Measurements from ENCODE around the gene UBALD2. TPM values are rescaled to one million over a fixed set of nuclear protein-coding genes. Genes with fewer than 3 reads are reported as not detected.

UBALD2 gene
- total and polyA plus RNA-seq, 2 of the 13 experiments (the other 11 are each of a cell fraction or from before 2014, with no cell fraction given): 3.3 to 89.7 TPM

DNA sequence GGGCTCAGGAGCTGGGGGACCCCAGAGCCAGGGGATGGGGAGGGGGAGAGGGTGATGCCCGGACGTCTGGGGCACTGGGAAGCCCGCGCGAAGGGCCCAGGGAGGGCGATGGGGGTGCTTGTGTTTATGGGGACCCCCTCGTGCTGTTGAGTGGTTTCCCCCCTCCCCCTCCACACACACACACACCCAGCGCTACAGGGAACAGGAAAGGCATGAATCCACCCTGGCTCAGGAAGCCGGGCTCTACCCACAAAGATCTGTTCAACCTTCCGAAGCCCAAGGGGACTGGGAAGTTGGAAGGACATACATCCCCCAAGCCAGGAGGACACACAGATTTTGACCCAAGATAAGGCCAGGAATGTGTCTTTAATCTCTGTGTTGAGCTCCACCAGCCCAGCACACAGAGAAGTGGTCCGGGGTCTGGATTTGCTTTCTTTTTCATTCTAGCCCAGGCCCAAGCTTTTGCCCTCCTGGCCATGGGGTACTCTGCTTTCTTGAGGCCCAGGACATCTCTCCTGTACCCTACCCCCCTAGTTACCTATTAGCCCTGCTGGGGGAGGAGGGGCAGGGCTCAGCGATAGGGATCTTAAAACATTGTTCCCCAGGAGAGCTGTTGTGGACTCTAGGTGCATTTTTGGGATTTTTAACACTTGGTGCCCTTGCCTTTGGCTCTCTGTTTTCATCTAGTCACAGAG lies 1.2 kb downstream of the UBALD2 start (continued):
- TF ChIP-seq ZNF709 (CRISPR knock-in tag; IDR thresholded peaks at IDR 0.05): no peak
- no peak for TF ChIP-seq SMYD3 (CRISPR knock-in tag; IDR thresholded peaks at IDR 0.05)
- no peak for TF ChIP-seq PREB (CRISPR knock-in tag; IDR thresholded peaks at IDR 0.05)
- TF ChIP-seq FIP1L1 (IDR thresholded peaks at IDR 0.05; ENCODE audit: borderline replicate concordance, insufficient read depth, low read depth, low read length): no peak
- no peak for TF ChIP-seq RBM22 (optimal IDR thresholded peaks at IDR 0.05; ENCODE audit: low read length)
- 0 out of 2 replicates have a peak, but pooled peaks have one; percentile 7 for TF ChIP-seq AKAP8 (CRISPR knock-in tag; IDR thresholded peaks at IDR 0.05)
- 0 out of 4 replicates have a peak, but pooled peaks of 1 of the 2 experiments have one; percentile 28 for TF ChIP-seq HMGXB4 (CRISPR knock-in tag; IDR thresholded peaks at IDR 0.05; ENCODE audit: borderline replicate concordance in 1 of 2, low read depth in 1 of 2)
- no peak for TF ChIP-seq HHEX (CRISPR knock-in tag; IDR thresholded peaks at IDR 0.05)
- no peak for TF ChIP-seq CHCHD3 (CRISPR knock-in tag; IDR thresholded peaks at IDR 0.05)
- TF ChIP-seq GATAD1 (CRISPR knock-in tag; IDR thresholded peaks at IDR 0.05): no peak
- TF ChIP-seq AGO2 (optimal IDR thresholded peaks at IDR 0.05; ENCODE audit: low read depth, low read length): no peak
- TF ChIP-seq ZNF446 (CRISPR knock-in tag; IDR thresholded peaks at IDR 0.05): no peak
- TF ChIP-seq, protein P1, sequence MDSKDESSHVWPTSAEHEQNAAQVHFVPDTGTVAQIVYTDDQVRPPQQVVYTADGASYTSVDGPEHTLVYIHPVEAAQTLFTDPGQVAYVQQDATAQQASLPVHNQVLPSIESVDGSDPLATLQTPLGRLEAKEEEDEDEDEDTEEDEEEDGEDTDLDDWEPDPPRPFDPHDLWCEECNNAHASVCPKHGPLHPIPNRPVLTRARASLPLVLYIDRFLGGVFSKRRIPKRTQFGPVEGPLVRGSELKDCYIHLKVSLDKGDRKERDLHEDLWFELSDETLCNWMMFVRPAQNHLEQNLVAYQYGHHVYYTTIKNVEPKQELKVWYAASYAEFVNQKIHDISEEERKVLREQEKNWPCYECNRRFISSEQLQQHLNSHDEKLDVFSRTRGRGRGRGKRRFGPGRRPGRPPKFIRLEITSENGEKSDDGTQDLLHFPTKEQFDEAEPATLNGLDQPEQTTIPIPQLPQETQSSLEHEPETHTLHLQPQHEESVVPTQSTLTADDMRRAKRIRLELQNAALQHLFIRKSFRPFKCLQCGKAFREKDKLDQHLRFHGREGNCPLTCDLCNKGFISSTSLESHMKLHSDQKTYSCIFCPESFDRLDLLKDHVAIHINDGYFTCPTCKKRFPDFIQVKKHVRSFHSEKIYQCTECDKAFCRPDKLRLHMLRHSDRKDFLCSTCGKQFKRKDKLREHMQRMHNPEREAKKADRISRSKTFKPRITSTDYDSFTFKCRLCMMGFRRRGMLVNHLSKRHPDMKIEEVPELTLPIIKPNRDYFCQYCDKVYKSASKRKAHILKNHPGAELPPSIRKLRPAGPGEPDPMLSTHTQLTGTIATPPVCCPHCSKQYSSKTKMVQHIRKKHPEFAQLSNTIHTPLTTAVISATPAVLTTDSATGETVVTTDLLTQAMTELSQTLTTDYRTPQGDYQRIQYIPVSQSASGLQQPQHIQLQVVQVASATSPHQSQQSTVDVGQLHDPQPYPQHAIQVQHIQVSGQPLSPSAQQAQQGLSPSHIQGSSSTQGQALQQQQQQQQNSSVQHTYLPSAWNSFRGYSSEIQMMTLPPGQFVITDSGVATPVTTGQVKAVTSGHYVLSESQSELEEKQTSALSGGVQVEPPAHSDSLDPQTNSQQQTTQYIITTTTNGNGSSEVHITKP (CRISPR knock-in tag; IDR thresholded peaks at IDR 0.05; ENCODE audit: low read depth): no peak
- TF ChIP-seq KAT7 (CRISPR knock-in tag; IDR thresholded peaks at IDR 0.05; ENCODE audit: borderline replicate concordance): no peak

All from HepG2 (cell line).